ENCODE data around the gene FYB1.

DNA sequence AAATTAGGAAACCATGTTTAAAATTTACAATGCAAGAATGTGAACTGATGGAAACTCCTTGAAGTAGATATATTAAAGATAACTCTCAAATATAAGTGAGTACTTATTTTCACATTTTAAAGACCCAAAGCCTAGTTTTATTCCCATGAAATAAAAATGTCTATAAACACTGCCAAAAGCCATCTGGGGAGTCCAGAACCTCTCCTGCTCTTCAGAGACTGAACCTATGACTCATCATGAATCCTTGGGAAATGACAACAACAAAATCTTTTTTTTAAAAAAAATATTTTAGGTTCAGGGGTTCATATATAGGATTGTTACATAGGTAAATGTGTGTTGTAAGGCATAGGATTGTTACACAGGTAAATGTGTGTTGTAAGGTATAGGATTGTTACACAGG lies 33.8 kb upstream of the FYB1 start:
- no peak for TF ChIP-seq POLR2A (IDR thresholded peaks at IDR 0.05)
- TF ChIP-seq, protein P1, sequence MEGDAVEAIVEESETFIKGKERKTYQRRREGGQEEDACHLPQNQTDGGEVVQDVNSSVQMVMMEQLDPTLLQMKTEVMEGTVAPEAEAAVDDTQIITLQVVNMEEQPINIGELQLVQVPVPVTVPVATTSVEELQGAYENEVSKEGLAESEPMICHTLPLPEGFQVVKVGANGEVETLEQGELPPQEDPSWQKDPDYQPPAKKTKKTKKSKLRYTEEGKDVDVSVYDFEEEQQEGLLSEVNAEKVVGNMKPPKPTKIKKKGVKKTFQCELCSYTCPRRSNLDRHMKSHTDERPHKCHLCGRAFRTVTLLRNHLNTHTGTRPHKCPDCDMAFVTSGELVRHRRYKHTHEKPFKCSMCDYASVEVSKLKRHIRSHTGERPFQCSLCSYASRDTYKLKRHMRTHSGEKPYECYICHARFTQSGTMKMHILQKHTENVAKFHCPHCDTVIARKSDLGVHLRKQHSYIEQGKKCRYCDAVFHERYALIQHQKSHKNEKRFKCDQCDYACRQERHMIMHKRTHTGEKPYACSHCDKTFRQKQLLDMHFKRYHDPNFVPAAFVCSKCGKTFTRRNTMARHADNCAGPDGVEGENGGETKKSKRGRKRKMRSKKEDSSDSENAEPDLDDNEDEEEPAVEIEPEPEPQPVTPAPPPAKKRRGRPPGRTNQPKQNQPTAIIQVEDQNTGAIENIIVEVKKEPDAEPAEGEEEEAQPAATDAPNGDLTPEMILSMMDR (IDR thresholded peaks at IDR 0.05) = no peak

Data from esophagus squamous epithelium (tissue), 4 donors.